ENCODE measurements around the gene HOXD10. TPM values are rescaled to one million over a fixed set of nuclear protein-coding genes. Genes with fewer than 3 reads are reported as not detected.

The HOXD10 gene
- total RNA-seq, 2 experiments from 2014 or later: not detected

- POLR2A ChIA-PET: interaction anchor here (0.5 to 0.6 kb wide), 2 partner anchors 53 to 688 kb away, joined by 3 read pairs; no protein-coding TSS in a partner anchor
- no peak overlapping the region for H3K4me2 ChIP-seq (ENCODE audit: low read length)
- H2AFZ ChIP-seq (ENCODE audit: low read length): no peak overlapping the region
- no peak overlapping the region for H3K27ac ChIP-seq (ENCODE audit: low read depth, low read length, poor library complexity, severe bottlenecking)
- no peaks in the 10 kb centered on the region for H3K4me1 ChIP-seq (ENCODE audit: insufficient read depth, low read length, poor library complexity, severe bottlenecking)
- intact Hi-C loops (cut with micrococcal nuclease; ENCODE audit: unreplicated experiment): loop anchor here (1.0 to 5.0 kb wide), 5 partner anchors 328 to 1020 kb away; no protein-coding TSS in a partner anchor
- H4K20me1 ChIP-seq (ENCODE audit: insufficient read depth, low read length): no peaks in the 10 kb centered on the region
- no peaks in the 10 kb centered on the region for H3K79me2 ChIP-seq (ENCODE audit: insufficient read depth, low read depth, low read length)
- CTCF ChIA-PET (ENCODE audit: unreplicated experiment): interaction anchor here (0.5 to 1.4 kb wide), 5 partner anchors 33 to 1888 kb away, joined by 3 to 6 read pairs (median 4); no protein-coding TSS in a partner anchor
- DNase-seq (ENCODE audit: low spot score): peak; percentile 66
- no peaks in the 10 kb centered on the region for H3K36me3 ChIP-seq (ENCODE audit: insufficient read depth, low read length)
- no TSS peak for BruUV-seq (replicated peaks)
- H3K9me3 ChIP-seq (ENCODE audit: low read length): no peaks in the 10 kb centered on the region
- TF ChIP-seq EZH2phosphoT487 (IDR thresholded peaks at IDR 0.05; ENCODE audit: borderline replicate concordance, low read depth, low read length): no peak
- TF ChIP-seq CTCF (conservative IDR thresholded peaks at IDR 0.05; ENCODE audit: low read length): peak; percentile 99
- H3K9me2 ChIP-seq (ENCODE audit: insufficient read depth, low read length): no peaks in the 10 kb centered on the region
- no peak overlapping the region for H3K4me3 ChIP-seq (ENCODE audit: low read depth, low read length, poor library complexity, severe bottlenecking)
Observed at GRCh38 chr2:176126929-176127773, 10.6 kb downstream of the HOXD10 start.

GRCh38 chr2:176127774-176128072 is 11.1 kb downstream of the HOXD10 start:
- no peaks in the 10 kb centered on the region for H4K20me1 ChIP-seq (ENCODE audit: insufficient read depth, low read length)
- CTCF ChIA-PET (ENCODE audit: unreplicated experiment): interaction anchor here (0.6 to 1.4 kb wide), 6 partner anchors 34 to 1887 kb away, joined by 3 to 6 read pairs (median 4); no protein-coding TSS in a partner anchor
- no peak overlapping the region for H2AFZ ChIP-seq (ENCODE audit: low read length)

More at GRCh38 chr2:176127774-176128072, 11.1 kb downstream of the HOXD10 start:
- no peak overlapping the region for H3K4me3 ChIP-seq (ENCODE audit: low read depth, low read length, poor library complexity, severe bottlenecking)
- H3K9me2 ChIP-seq (ENCODE audit: insufficient read depth, low read length): no peaks in the 10 kb centered on the region
- no TSS peak for BruUV-seq (replicated peaks)
- H3K79me2 ChIP-seq (ENCODE audit: insufficient read depth, low read depth, low read length): no peaks in the 10 kb centered on the region
- intact Hi-C loops (cut with micrococcal nuclease; ENCODE audit: unreplicated experiment): loop anchor here (1.0 to 5.0 kb wide), 5 partner anchors 327 to 1019 kb away; no protein-coding TSS in a partner anchor
- no peak for TF ChIP-seq CTCF (conservative IDR thresholded peaks at IDR 0.05; ENCODE audit: low read length)
- TF ChIP-seq EZH2phosphoT487 (IDR thresholded peaks at IDR 0.05; ENCODE audit: borderline replicate concordance, low read depth, low read length): no peak
- H3K9me3 ChIP-seq (ENCODE audit: low read length): no peaks in the 10 kb centered on the region
- no peak overlapping the region for H3K4me2 ChIP-seq (ENCODE audit: low read length)
- POLR2A ChIA-PET: interaction anchor here (0.6 kb wide), 1 partner anchor 689 kb away, joined by 3 read pairs; no protein-coding TSS in a partner anchor
- no peak for DNase-seq (ENCODE audit: low spot score)
- no peak overlapping the region for H3K27ac ChIP-seq (ENCODE audit: low read depth, low read length, poor library complexity, severe bottlenecking)
- no peaks in the 10 kb centered on the region for H3K36me3 ChIP-seq (ENCODE audit: insufficient read depth, low read length)
- H3K4me1 ChIP-seq (ENCODE audit: insufficient read depth, low read length, poor library complexity, severe bottlenecking): no peaks in the 10 kb centered on the region
